ENCODE results near the gene ADRB1.

ADRB1 gene

GRCh38 chr10:114058297-114058696, 14.6 kb downstream of the ADRB1 start:
- TF ChIP-seq GATA3 (IDR thresholded peaks at IDR 0.05; ENCODE audit: low read depth, low read length), result no peak
- no peak for TF ChIP-seq GATA2 (IDR thresholded peaks at IDR 0.05; ENCODE audit: low read depth, low read length)

GRCh38 chr10:114059561-114059960, 15.9 kb downstream of the ADRB1 start:
- no peak for TF ChIP-seq GATA2 (IDR thresholded peaks at IDR 0.05; ENCODE audit: low read depth, low read length)
- TF ChIP-seq GATA3 (IDR thresholded peaks at IDR 0.05; ENCODE audit: low read depth, low read length), result no peak

- TF ChIP-seq GATA2 (IDR thresholded peaks at IDR 0.05; ENCODE audit: low read depth, low read length), result no peak
- no peak for TF ChIP-seq GATA3 (IDR thresholded peaks at IDR 0.05; ENCODE audit: low read depth, low read length)
Measured at GRCh38 chr10:114060456-114060855, 16.8 kb downstream of the ADRB1 start.

- no peak for TF ChIP-seq GATA2 (IDR thresholded peaks at IDR 0.05; ENCODE audit: low read depth, low read length)
- no peak for TF ChIP-seq GATA3 (IDR thresholded peaks at IDR 0.05; ENCODE audit: low read depth, low read length)
Measured at GRCh38 chr10:114061148-114061547, 17.5 kb downstream of the ADRB1 start.

- TF ChIP-seq GATA3 (IDR thresholded peaks at IDR 0.05; ENCODE audit: low read depth, low read length), result no peak
- no peak for TF ChIP-seq GATA2 (IDR thresholded peaks at IDR 0.05; ENCODE audit: low read depth, low read length)
Measured at GRCh38 chr10:114061789-114062188, 18.1 kb downstream of the ADRB1 start.

DNA sequence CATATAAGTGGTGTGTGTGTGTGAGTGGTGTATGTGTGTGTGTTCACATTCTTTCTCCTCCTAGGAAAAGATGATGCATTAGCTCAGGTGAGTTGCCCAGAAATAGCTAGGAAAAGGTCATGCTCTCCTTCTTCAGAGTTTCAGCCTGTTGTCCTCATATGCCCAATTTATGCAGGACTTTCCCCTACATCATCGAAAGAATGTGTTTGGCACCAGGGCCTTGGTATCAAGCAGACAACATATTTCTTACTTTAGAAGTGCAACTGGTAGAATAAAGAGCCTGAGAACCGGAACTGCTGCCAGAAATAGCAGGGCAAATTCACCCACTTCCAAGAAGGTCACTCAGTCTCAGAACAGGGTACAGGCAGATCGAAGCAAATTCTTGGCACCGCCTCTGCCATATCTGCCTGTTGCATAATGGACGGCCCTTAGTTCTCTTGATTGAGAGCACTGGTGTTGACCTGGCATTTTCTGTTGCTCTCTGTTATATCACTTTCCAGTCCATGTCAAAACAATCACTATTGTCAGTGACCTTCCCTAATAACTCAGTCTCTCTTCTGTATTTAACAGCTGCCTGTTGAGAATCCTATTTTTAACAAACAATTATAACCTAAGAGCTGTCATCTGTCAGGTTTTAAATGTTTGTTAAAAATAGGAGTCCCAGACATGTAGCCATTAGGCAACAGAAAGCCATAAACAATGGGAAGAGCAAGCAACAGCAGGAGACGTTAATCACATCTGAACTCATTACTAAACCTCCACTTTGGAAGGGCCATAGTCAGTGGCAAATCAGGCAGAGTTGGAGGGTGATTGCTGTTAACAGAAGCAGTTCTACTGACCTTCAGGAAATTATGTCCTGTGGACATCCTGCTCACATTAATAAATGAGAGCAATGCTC, 20.7 kb downstream of the ADRB1 start:
- no peak for TF ChIP-seq GATA2 (IDR thresholded peaks at IDR 0.05; ENCODE audit: low read depth, low read length)
- TF ChIP-seq GATA3 (IDR thresholded peaks at IDR 0.05; ENCODE audit: low read depth, low read length), result no peak

GRCh38 chr10:114065049-114065435, 21.4 kb downstream of the ADRB1 start:
- TF ChIP-seq GATA2 (IDR thresholded peaks at IDR 0.05; ENCODE audit: low read depth, low read length) (no peak), GATA3 (IDR thresholded peaks at IDR 0.05; ENCODE audit: low read depth, low read length) (no peak)

DNA sequence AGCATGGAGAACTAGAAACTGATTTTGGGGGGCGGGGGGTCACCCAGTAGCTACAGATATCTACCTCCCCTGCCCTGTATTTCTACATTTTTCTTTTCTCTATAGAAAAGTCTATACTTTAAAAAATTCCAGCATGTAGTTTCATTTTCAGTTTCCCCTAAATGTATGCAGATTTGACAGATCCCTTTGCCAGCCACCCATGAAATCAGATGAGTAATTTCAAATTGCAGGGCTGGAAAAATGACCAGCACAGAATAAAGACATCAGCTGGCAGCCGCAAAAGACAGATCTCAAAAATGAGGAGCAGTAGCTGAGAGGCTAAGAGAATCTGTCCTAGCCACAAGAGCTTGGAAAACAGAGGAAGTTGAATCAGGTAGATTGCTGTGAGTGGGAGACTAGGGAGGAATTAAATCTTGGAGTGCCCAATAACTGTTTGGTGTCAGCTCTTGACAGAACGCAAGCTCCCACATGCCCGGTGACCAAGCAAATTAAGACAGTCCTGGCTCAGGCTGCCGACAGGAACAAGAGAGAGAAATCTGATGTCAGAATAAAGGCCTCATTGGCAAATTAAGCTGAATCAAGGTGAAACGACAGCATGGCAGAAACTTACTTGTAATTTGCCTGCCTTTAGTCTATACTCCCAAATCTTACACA, 24.5 kb downstream of the ADRB1 start:
- no peak for TF ChIP-seq GATA2 (IDR thresholded peaks at IDR 0.05; ENCODE audit: low read depth, low read length)

GRCh38 chr10:114070710-114071109, 27.0 kb downstream of the ADRB1 start:
- no peak for TF ChIP-seq GATA3 (IDR thresholded peaks at IDR 0.05; ENCODE audit: low read depth, low read length)

GRCh38 chr10:114071178-114071577, 27.5 kb downstream of the ADRB1 start:
- TF ChIP-seq GATA2 (IDR thresholded peaks at IDR 0.05; ENCODE audit: low read depth, low read length) (no peak), GATA3 (IDR thresholded peaks at IDR 0.05; ENCODE audit: low read depth, low read length) (no peak)

DNA sequence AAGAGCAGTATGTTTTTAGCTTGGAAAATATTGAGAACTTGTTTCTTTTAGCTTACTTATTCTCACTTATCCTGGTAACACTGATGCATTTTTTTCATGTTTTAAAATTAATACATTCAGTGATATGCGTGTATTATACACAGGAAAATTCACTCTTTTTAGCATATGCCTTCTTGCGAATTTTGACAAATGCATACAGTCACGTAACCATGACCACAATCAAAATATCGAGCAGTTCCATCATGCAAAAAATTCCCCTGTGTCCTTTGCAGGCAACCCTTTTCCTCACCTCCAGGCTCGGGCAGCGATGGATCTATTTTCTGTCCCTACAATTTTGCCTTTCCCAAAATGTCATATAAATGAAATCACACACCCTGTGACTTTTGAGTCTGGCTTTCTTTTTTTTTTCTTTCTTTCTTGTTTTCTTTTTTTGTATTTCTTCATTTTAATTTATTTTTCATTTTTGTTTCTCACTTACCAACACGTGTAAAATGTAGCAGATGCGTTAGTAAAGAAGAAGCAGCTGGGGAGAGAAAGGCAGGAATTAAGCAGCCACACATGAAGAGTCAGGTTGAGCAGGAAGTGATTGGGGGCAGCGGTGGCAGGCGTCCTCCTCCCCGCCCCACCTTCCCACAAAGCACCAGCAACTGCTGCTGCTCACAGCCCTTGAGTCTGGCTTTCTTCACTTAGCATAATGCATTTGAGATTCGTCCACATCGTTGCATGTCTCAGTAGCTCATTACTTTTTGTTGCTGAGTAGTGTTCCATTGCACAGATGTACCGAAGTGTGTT, 29.9 kb downstream of the ADRB1 start:
- TF ChIP-seq GATA3 (IDR thresholded peaks at IDR 0.05; ENCODE audit: low read depth, low read length) (no peak), GATA2 (IDR thresholded peaks at IDR 0.05; ENCODE audit: low read depth, low read length) (no peak)

DNA sequence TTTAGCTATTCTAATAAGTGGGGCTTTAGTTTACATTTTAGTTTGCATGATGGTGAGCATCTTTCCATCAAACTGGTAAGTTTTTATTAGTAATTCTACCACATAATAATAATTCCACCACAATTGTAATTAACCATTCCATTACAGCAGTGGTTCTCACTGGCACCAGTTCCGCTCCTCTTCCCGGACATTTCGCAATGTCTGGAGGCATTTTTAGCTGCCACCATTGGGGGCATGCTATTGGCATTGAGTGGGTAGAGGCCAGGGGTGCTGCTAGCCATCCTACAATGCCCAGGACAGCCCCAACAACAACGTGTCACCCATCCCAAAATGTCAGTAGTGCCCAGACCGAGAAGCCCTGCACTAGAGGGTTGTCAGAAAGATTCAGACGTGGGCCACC, 31.4 kb downstream of the ADRB1 start:
- no peak for TF ChIP-seq GATA2 (IDR thresholded peaks at IDR 0.05; ENCODE audit: low read depth, low read length)
- no peak for TF ChIP-seq GATA3 (IDR thresholded peaks at IDR 0.05; ENCODE audit: low read depth, low read length)

- no peak for TF ChIP-seq GATA3 (IDR thresholded peaks at IDR 0.05; ENCODE audit: low read depth, low read length)
- no peak for TF ChIP-seq GATA2 (IDR thresholded peaks at IDR 0.05; ENCODE audit: low read depth, low read length)
Measured at GRCh38 chr10:114077347-114077746, 33.7 kb downstream of the ADRB1 start.

DNA sequence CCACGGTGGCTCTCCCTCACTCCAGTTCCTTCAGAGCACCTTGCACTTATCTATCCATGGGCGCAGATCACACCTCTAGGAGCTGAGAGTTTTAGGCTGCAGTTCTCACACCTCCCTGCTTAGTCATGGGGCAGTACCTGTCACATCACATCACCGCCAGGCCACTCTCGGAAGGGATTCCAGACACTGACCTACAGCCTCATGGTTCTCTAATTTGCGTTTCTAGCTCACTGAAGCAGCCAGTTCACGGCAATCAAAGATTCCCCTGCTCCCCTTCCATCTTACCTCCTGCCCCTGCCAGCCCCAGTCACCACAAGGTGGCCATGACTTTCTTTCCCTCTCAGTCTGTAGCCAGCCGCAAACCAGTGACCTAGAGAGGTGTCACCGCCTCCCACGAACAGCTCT, 34.2 kb downstream of the ADRB1 start:
- no peak for TF ChIP-seq GATA3 (IDR thresholded peaks at IDR 0.05; ENCODE audit: low read depth, low read length)
- TF ChIP-seq GATA2 (IDR thresholded peaks at IDR 0.05; ENCODE audit: low read depth, low read length), result no peak
